IMR-90 (cell line): ENCODE data around the gene ANKH. TPM values are rescaled to one million over a fixed set of nuclear protein-coding genes. Genes with fewer than 3 reads are reported as not detected.
"Not testable (repeated sequence)": the region's sequence is repeated elsewhere in the genome, so short reads cannot be mapped to it uniquely, and the experiment has no call there.

ENCODE experiments used
- ATAC-seq: fragments of 200-7000 bp; cut with Tn5 transposase; 2 replicates; pipeline ENCODE4 v1.9.1; 2020; ENCODE audit warnings: low read depth, mild to moderate bottlenecking, moderate library complexity
- BruUV-seq: library from RNA; stranded (reverse); fragments of 400-500 nt; replicated peaks from 2 replicates; lab custom pipeline; 2021; lab: Mats Ljungman, UMichigan
- CTCF ChIA-PET: fragments of 300-600 bp; formaldehyde crosslinking; extraction: SDS; loops from one replicate; lab custom pipeline; 2021; ENCODE audit warnings: antibody characterized with exemption; lab: Yijun Ruan, JAX
- POLR2A ChIA-PET: fragments of 300-600 bp; sonication (Branson Sonifier 250); formaldehyde crosslinking; loops from one replicate; lab custom pipeline; 2022; ENCODE audit warnings: antibody characterized with exemption; ENCODE audit not compliant: unreplicated experiment; lab: Charles Lee
- DNase-seq: peaks from one replicate; pipeline ENCODE4 v3.0.0; 2013
- H2AFZ ChIP-seq: replicated peaks from 2 replicates; pipeline ENCODE3; 2013; ENCODE audit warnings: low read length, mild to moderate bottlenecking; ENCODE audit not compliant: poor library complexity
- H2AK5ac ChIP-seq: 2 replicates; pipeline ENCODE4 v1.6.1; 2013; ENCODE audit warnings: low read depth, low read length, inconsistent platforms
- H2AK9ac ChIP-seq: replicated peaks from 2 replicates; pipeline ENCODE3; 2013; ENCODE audit warnings: mild to moderate bottlenecking, low read depth, low read length, moderate library complexity; ENCODE audit not compliant: poor library complexity
- H2BK120ac ChIP-seq: 2 replicates; pipeline ENCODE4 v1.6.1; 2013; ENCODE audit warnings: low read depth, low read length, inconsistent platforms
- H2BK15ac ChIP-seq: 3 replicates; pipeline ENCODE4 v1.6.1; 2013; ENCODE audit warnings: low read depth, low read length, inconsistent platforms
- H2BK20ac ChIP-seq: 2 replicates; pipeline ENCODE4 v1.6.1; 2013; ENCODE audit warnings: low read depth, mild to moderate bottlenecking, inconsistent platforms, low read length, moderate library complexity
- H2BK5ac ChIP-seq: 2 replicates; pipeline ENCODE4 v1.6.1; 2013; ENCODE audit warnings: mild to moderate bottlenecking, low read depth, low read length, inconsistent platforms; ENCODE audit not compliant: poor library complexity, severe bottlenecking
- H3K14ac ChIP-seq: replicated peaks from 2 replicates; pipeline ENCODE4 v1.6.1; 2013; ENCODE audit warnings: low read depth, low read length, inconsistent platforms
- H3K18ac ChIP-seq: 2 replicates; pipeline ENCODE4 v1.6.1; 2013; ENCODE audit warnings: low read depth, low read length, control low read depth
- H3K23ac ChIP-seq: 2 replicates; pipeline ENCODE4 v1.6.1; 2013; ENCODE audit warnings: low read depth, low read length, inconsistent platforms
- H3K27ac ChIP-seq: 2 replicates; pipeline ENCODE4 v1.5.1; 2013; ENCODE audit warnings: mild to moderate bottlenecking, control low read depth, low read length; ENCODE audit not compliant: insufficient read depth
- H3K27me3 ChIP-seq: 2 replicates; pipeline ENCODE4 v1.6.1; 2013; ENCODE audit warnings: low read length; ENCODE audit not compliant: control insufficient read depth, insufficient read depth
- H3K36me3 ChIP-seq: 2 replicates; pipeline ENCODE4 v1.6.1; 2013; ENCODE audit warnings: low read length, mixed read lengths; ENCODE audit not compliant: control insufficient read depth, insufficient read depth
- H3K4ac ChIP-seq: 2 replicates; pipeline ENCODE4 v1.6.1; 2013; ENCODE audit warnings: low read depth, low read length, inconsistent platforms
- H3K4me1 ChIP-seq: 2 replicates; pipeline ENCODE4 v1.6.1; 2013; ENCODE audit warnings: low read length, mixed read lengths; ENCODE audit not compliant: control insufficient read depth, insufficient read depth
- H3K4me2 ChIP-seq: 2 replicates; pipeline ENCODE4 v1.6.1; 2013; ENCODE audit warnings: low read depth, mild to moderate bottlenecking, control low read depth, low read length, moderate library complexity
- H3K4me3 ChIP-seq: 2 replicates; pipeline ENCODE4 v1.5.1; 2013; ENCODE audit warnings: low read depth, mild to moderate bottlenecking, control low read depth, low read length, moderate library complexity; ENCODE audit not compliant: insufficient read depth
- H3K56ac ChIP-seq: 2 replicates; pipeline ENCODE4 v1.6.1; 2013; ENCODE audit warnings: low read length, inconsistent platforms; ENCODE audit not compliant: insufficient read depth; ENCODE audit errors: extremely low read depth
- H3K79me1 ChIP-seq, 2 experiments: 2 replicates each; pipeline ENCODE4 v1.6.1; 2013; ENCODE audit warnings: low read length in 2 of 2, inconsistent platforms in 1 of 2, low read depth in 1 of 2
- H3K9ac ChIP-seq: 2 replicates; pipeline ENCODE4 v1.6.1; 2013; ENCODE audit warnings: low read depth, low read length, control low read depth
- H3K9me1 ChIP-seq: 2 replicates; pipeline ENCODE4 v1.6.1; 2013; ENCODE audit warnings: low read length, inconsistent platforms; ENCODE audit not compliant: insufficient read depth
- H3K9me3 ChIP-seq: 2 replicates; pipeline ENCODE4 v1.6.1; 2013; ENCODE audit warnings: low read length; ENCODE audit not compliant: control insufficient read depth, insufficient read depth
- H4K20me1 ChIP-seq: 2 replicates; pipeline ENCODE4 v1.6.1; 2013; ENCODE audit warnings: low read length, inconsistent platforms; ENCODE audit not compliant: insufficient read depth
- H4K5ac ChIP-seq: 2 replicates; pipeline ENCODE4 v1.6.1; 2013; ENCODE audit warnings: mild to moderate bottlenecking, low read depth, low read length, control low read depth
- H4K8ac ChIP-seq, 2 experiments: 2 replicates each; pipeline ENCODE4 v1.6.1; 2013; ENCODE audit warnings: low read depth in 2 of 2, low read length in 2 of 2, control low read depth in 1 of 2, inconsistent platforms in 1 of 2
- H4K91ac ChIP-seq: 2 replicates; pipeline ENCODE4 v1.6.1; 2013; ENCODE audit warnings: low read depth, low read length, inconsistent platforms; ENCODE audit not compliant: insufficient read depth
- POLR2A ChIP-seq: IDR thresholded peaks from 2 replicates; pipeline ENCODE4 v1.6.1; 2012; ENCODE audit warnings: mild to moderate bottlenecking, low read depth, low read length
- WGBS, 2 experiments: methylation state at CpG; one replicate each; pipeline versions ENCODE4 v1.1.5 to v1.1.7; 2013; ENCODE audit warnings: missing lambda C conversion rate in 2 of 2; ENCODE audit not compliant: insufficient read length in 1 of 2; ENCODE audit errors: extremely low coverage in 2 of 2; 5-methylcytosine and 5-hydroxymethylcytosine counted together
- dilution Hi-C: fragments of 300-500 bp; cut with HindIII; formaldehyde crosslinking; loops from one replicate; pipeline ENCODE4 v1.14.3; 2018; ENCODE audit warnings: low sequenced_read_pairs; ENCODE audit not compliant: unreplicated experiment
- in situ Hi-C: fragments of 300-500 bp; cut with MboI; formaldehyde crosslinking; loops from 3 replicates; pipeline ENCODE4 v1.14.3; 2019; ENCODE audit warnings: low sequenced_read_pairs, inconsistent platforms, mixed read lengths
- intact Hi-C: fragments of 100-400 bp; cut with micrococcal nuclease; formaldehyde crosslinking; loops from 2 replicates; pipeline ENCODE4 v1.10.0; 2022
- polyA plus RNA-seq, 3 experiments: library from polyadenylated mRNA; depleted of rRNA; stranded (reverse); fragments of >200 nt; gene quantifications; 2 replicates each; pipeline ENCODE4 v1.2.3, GENCODE V29; 2012; ENCODE audit warnings: low replicate concordance in 1 of 3
- total RNA-seq: library from RNA; depleted of rRNA; stranded (reverse); fragments of >200 nt; gene quantifications from 2 replicates; pipeline ENCODE4 v1.2.3, GENCODE V29; 2012
- TF ChIP-seq, protein P1 (sequence below): conservative IDR thresholded peaks from 2 replicates; pipeline ENCODE4 v1.5.1; 2012; ENCODE audit warnings: mild to moderate bottlenecking, low read depth, low read length, improper control_type of control experiment

The ANKH gene
- total and polyA plus RNA-seq, 2 of the 4 experiments (the other 2 are of a cell fraction) = 5.2 to 17.2 TPM

DNA sequence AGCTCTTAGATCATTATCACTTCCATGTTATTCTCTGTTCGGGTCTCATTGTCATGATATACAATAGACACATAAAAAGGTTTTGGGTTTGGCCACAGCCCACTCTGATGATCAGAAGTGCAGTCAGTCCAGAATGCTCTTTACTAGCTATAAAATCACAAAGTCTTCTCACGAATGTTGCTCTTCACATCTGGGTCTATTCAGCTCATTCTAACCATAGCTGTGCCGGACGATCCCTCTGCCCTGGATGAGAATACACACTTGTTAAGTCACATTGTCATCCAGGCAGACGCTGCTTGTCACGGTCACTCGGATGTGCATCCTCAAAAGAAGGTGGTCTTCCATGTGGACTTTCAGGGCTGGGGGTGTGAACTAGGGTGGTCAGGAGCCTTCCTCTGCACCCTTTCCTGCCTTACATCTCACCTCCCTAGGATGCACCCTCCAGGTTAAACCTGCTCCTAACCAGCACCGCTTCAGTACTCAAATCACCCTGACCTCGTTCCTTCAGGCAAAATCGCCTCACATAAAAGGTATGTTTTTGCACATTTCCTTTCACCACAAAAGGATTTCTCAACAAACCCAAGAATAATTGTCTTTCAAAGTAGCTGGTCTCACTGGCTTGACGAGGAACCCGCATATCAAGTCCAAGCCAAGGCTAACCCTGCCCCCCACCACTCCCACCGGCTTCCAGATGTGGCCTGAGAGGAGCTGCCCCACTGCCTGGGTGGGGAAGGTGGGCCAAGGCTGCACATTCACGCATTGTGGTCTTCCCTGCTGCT lies 21.9 kb downstream of the ANKH start (continued):
- TF ChIP-seq, protein P1, sequence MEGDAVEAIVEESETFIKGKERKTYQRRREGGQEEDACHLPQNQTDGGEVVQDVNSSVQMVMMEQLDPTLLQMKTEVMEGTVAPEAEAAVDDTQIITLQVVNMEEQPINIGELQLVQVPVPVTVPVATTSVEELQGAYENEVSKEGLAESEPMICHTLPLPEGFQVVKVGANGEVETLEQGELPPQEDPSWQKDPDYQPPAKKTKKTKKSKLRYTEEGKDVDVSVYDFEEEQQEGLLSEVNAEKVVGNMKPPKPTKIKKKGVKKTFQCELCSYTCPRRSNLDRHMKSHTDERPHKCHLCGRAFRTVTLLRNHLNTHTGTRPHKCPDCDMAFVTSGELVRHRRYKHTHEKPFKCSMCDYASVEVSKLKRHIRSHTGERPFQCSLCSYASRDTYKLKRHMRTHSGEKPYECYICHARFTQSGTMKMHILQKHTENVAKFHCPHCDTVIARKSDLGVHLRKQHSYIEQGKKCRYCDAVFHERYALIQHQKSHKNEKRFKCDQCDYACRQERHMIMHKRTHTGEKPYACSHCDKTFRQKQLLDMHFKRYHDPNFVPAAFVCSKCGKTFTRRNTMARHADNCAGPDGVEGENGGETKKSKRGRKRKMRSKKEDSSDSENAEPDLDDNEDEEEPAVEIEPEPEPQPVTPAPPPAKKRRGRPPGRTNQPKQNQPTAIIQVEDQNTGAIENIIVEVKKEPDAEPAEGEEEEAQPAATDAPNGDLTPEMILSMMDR = no peak
- no peak for TF ChIP-seq POLR2A

DNA sequence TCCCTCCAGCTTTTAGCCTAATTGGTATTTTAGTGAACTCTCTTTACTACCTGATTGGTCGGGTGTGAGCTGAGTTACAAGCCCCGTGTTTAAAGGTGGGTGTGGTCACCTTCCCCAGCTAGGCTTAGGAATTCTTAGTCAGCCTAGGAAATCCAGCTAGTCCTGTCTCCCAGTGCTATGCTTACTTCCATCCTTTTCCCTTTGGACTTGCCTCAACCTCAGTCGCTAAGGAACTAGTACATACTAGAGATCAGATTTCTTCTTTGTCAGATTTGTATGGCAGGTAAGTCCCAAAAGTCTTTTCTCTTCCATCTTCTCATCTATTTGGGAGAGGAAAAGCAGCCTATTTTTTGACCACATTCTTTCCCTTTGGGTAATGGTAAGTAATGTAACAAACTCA lies 22.6 kb downstream of the ANKH start:
- H2BK15ac ChIP-seq, H3K27me3 ChIP-seq, H3K23ac ChIP-seq, POLR2A ChIA-PET, H3K14ac ChIP-seq, DNase-seq, H3K18ac ChIP-seq, CTCF ChIA-PET, H3K9me3 ChIP-seq, H3K36me3 ChIP-seq, H4K20me1 ChIP-seq, H4K8ac ChIP-seq, H3K4me2 ChIP-seq, intact Hi-C loops, H2AK9ac ChIP-seq, H4K91ac ChIP-seq, H3K4me3 ChIP-seq, H3K4me1 ChIP-seq, H2BK5ac ChIP-seq, H3K9ac ChIP-seq, BruUV-seq, ATAC-seq, H3K4ac ChIP-seq, H3K27ac ChIP-seq, dilution Hi-C loops, H2AK5ac ChIP-seq, H2BK120ac ChIP-seq, H2BK20ac ChIP-seq, H4K5ac ChIP-seq, H2AFZ ChIP-seq, in situ Hi-C loops, H3K56ac ChIP-seq: not testable (repeated sequence)
- H3K9me1 ChIP-seq = peaks cover 10% of the 10 kb centered on the region; the same call in 1 of the 2 replicates
- H3K79me1 ChIP-seq = peaks cover 6 to 10% of the 10 kb centered on the region in 2 experiments; a peak in 3 of 4 replicates
- WGBS, 2 experiments = no CpG with 5 or more reads among the region's 3 CpGs
